NCI-H69 (cell line): ENCODE measurements around the gene GNRHR.
"Not testable (repeated sequence)": the region's sequence is repeated elsewhere in the genome, so short reads cannot be mapped to it uniquely, and the experiment has no call there.

Source experiments
- DNase-seq: peaks from one replicate; lab custom pipeline; 2025; lab: John Stamatoyannopoulos, UW

GNRHR gene

GRCh38 chr4:67727124-67727850 lies 26.9 kb downstream of the GNRHR start:
- no peak for DNase-seq

- DNase-seq = no peak
These were observed 28.2 kb downstream of the GNRHR start for GRCh38 chr4:67725981-67726380.

- DNase-seq = no peak
These were observed 29.1 kb downstream of the GNRHR start for GRCh38 chr4:67725132-67725531.

- DNase-seq = peak; percentile 14
These were observed 30.2 kb downstream of the GNRHR start for GRCh38 chr4:67723949-67724348.

- DNase-seq = no peak
These were observed 30.8 kb downstream of the GNRHR start for GRCh38 chr4:67723341-67723740.

GRCh38 chr4:67721770-67722597 lies 32.2 kb downstream of the GNRHR start:
- DNase-seq = no peak

GRCh38 chr4:67721315-67721769 lies 32.8 kb downstream of the GNRHR start:
- no peak for DNase-seq

GRCh38 chr4:67719953-67720617 lies 34.1 kb downstream of the GNRHR start:
- no peak for DNase-seq

GRCh38 chr4:67718848-67719247 lies 35.3 kb downstream of the GNRHR start:
- DNase-seq = no peak

GRCh38 chr4:67717586-67717985 lies 36.6 kb downstream of the GNRHR start:
- no peak for DNase-seq

- no peak for DNase-seq
These were observed 39.2 kb downstream of the GNRHR start for GRCh38 chr4:67714955-67715354.

GRCh38 chr4:67714248-67714583 lies 40.0 kb downstream of the GNRHR start:
- no peak for DNase-seq

- no peak for DNase-seq
These were observed 40.5 kb downstream of the GNRHR start for GRCh38 chr4:67713529-67714247.

GRCh38 chr4:67712650-67713528 lies 41.3 kb downstream of the GNRHR start:
- peak; percentile 18 for DNase-seq

- DNase-seq = peak; percentile 78
These were observed 42.1 kb downstream of the GNRHR start for GRCh38 chr4:67712000-67712625.

GRCh38 chr4:67706682-67707081 lies 47.5 kb downstream of the GNRHR start:
- DNase-seq = not testable (repeated sequence)

- DNase-seq = no peak
These were observed 49.3 kb downstream of the GNRHR start for GRCh38 chr4:67704843-67705242.

- DNase-seq = no peak
These were observed 52.0 kb downstream of the GNRHR start for GRCh38 chr4:67702166-67702565.

- DNase-seq = peak; percentile 48
These were observed 52.7 kb downstream of the GNRHR start for GRCh38 chr4:67701517-67701850.

GRCh38 chr4:67700738-67701516 lies 53.3 kb downstream of the GNRHR start, which contains the start of gene UBA6:
TSS of gene UBA6 (minus strand) at chr4:67701155. CDS start at chr4:67701119, 36 bp downstream.
- DNase-seq = peak; percentile 96
